Vagina (tissue), 2 donors: Measurements from ENCODE around the gene NUP98.

Experiments
- CTCF ChIP-seq, 3 experiments: fragments of 450-650 bp in 2 of 3; fragments of 200-600 bp in 1 of 3; sonication (generic) in 1 of 3; IDR thresholded peaks; one replicate each; pipeline ENCODE4 v1.5.1; 2017 to 2019; ENCODE audit warnings: antibody characterized with exemption in 3 of 3, mild to moderate bottlenecking in 2 of 3, moderate library complexity in 2 of 3
- POLR2A ChIP-seq, 2 donors: fragments of 450-650 bp; IDR thresholded peaks; one replicate each; pipeline ENCODE4 v1.6.1; 2017; ENCODE audit warnings: antibody characterized with exemption in 2 of 2, mild to moderate bottlenecking in 2 of 2, moderate library complexity in 2 of 2
- POLR2AphosphoS5 ChIP-seq, 2 donors: sonication (generic); formaldehyde crosslinking; IDR thresholded peaks; one replicate each; pipeline ENCODE4 v1.9.0; 2017; ENCODE audit warnings: antibody characterized with exemption in 2 of 2, mild to moderate bottlenecking in 2 of 2, low read depth in 1 of 2; ENCODE audit not compliant: insufficient read depth in 1 of 2

GRCh38 chr11:3660960-3661359 is 136.4 kb downstream of the NUP98 start:
- TF ChIP-seq POLR2A (IDR thresholded peaks at IDR 0.05) (no peak), CTCF (IDR thresholded peaks at IDR 0.05) (no peak), POLR2AphosphoS5 (IDR thresholded peaks at IDR 0.05; ENCODE audit: insufficient read depth in 1 of 2, low read depth in 1 of 2) (no peak)
